Measurements from ENCODE around the gene VASP. TPM values are rescaled to one million over a fixed set of nuclear protein-coding genes. Genes with fewer than 3 reads are reported as not detected.

The VASP gene
- total and polyA plus RNA-seq, 2 of the 13 experiments (the other 11 are each of a cell fraction or from before 2014, with no cell fraction given) = 41.8 to 67.1 TPM

GRCh38 chr19:45496349-45496953 is 10.8 kb upstream of the VASP start (continued):
- TF ChIP-seq CEBPZ (IDR thresholded peaks at IDR 0.05; ENCODE audit: low read length) = no peak
- TF ChIP-seq NFYB (CRISPR knock-in tag; IDR thresholded peaks at IDR 0.05) = 0 out of 2 replicates have a peak, but pooled peaks have one; percentile 19
- TF ChIP-seq, protein P1, sequence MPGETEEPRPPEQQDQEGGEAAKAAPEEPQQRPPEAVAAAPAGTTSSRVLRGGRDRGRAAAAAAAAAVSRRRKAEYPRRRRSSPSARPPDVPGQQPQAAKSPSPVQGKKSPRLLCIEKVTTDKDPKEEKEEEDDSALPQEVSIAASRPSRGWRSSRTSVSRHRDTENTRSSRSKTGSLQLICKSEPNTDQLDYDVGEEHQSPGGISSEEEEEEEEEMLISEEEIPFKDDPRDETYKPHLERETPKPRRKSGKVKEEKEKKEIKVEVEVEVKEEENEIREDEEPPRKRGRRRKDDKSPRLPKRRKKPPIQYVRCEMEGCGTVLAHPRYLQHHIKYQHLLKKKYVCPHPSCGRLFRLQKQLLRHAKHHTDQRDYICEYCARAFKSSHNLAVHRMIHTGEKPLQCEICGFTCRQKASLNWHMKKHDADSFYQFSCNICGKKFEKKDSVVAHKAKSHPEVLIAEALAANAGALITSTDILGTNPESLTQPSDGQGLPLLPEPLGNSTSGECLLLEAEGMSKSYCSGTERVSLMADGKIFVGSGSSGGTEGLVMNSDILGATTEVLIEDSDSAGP (CRISPR knock-in tag; IDR thresholded peaks at IDR 0.05; ENCODE audit: borderline replicate concordance) = peak; percentile 58; the same call in 1 of the 2 replicates
- no peak for TF ChIP-seq FLYWCH1 (CRISPR knock-in tag; IDR thresholded peaks at IDR 0.05)
- no peak for TF ChIP-seq CSRNP2 (CRISPR knock-in tag; conservative IDR thresholded peaks at IDR 0.05; ENCODE audit: low read depth)
- peak; percentile 87 for TF ChIP-seq ZFP37 (CRISPR knock-in tag; IDR thresholded peaks at IDR 0.05; ENCODE audit: borderline replicate concordance)
- peak; percentile 43; the same call in 1 of the 2 replicates for TF ChIP-seq KAT8 (CRISPR knock-in tag; IDR thresholded peaks at IDR 0.05)
- peak; percentile 64; the same call in 1 of the 2 replicates for TF ChIP-seq SRY (CRISPR knock-in tag; IDR thresholded peaks at IDR 0.05)
- TF ChIP-seq CHD2 (IDR thresholded peaks at IDR 0.05; ENCODE audit: low read depth, low read length) = 0 out of 2 replicates have a peak, but pooled peaks have one; percentile 8
- TF ChIP-seq ZNF567 (CRISPR knock-in tag; IDR thresholded peaks at IDR 0.05; ENCODE audit: borderline replicate concordance) = 0 out of 2 replicates have a peak, but pooled peaks have one; percentile 40
- TF ChIP-seq FOXA3 (CRISPR knock-in tag; IDR thresholded peaks at IDR 0.05) = peak; percentile 38; the same call in 1 of the 2 replicates
- 0 out of 2 replicates have a peak, but pooled peaks have one; percentile 29 for TF ChIP-seq ZNF234 (CRISPR knock-in tag; conservative IDR thresholded peaks at IDR 0.05)
- peak; percentile 77 for TF ChIP-seq KDM2A (CRISPR knock-in tag; IDR thresholded peaks at IDR 0.05; ENCODE audit: borderline replicate concordance, low read depth)
- TF ChIP-seq ZNF772 (CRISPR knock-in tag; IDR thresholded peaks at IDR 0.05) = peak; percentile 73; the same call in 1 of the 2 replicates
- TF ChIP-seq ZNF790 (CRISPR knock-in tag; IDR thresholded peaks at IDR 0.05; ENCODE audit: borderline replicate concordance) = peak; percentile 76; the same call in 1 of the 2 replicates
- TF ChIP-seq ZNF780A (CRISPR knock-in tag; IDR thresholded peaks at IDR 0.05) = 0 out of 2 replicates have a peak, but pooled peaks have one; percentile 52
- no peak for TF ChIP-seq GMEB1 (CRISPR knock-in tag; IDR thresholded peaks at IDR 0.05; ENCODE audit: borderline replicate concordance)
- no peak for TF ChIP-seq NCOR1 (IDR thresholded peaks at IDR 0.05; ENCODE audit: borderline replicate concordance, low read length)
- TF ChIP-seq EP300 (IDR thresholded peaks at IDR 0.05; ENCODE audit: low read depth in 2 of 2, low read length in 2 of 2) = no peak
- 0 out of 2 replicates have a peak, but pooled peaks have one; percentile 18 for TF ChIP-seq EP300 (CRISPR knock-in tag; IDR thresholded peaks at IDR 0.05; ENCODE audit: borderline replicate concordance)
- TF ChIP-seq HNRNPK (IDR thresholded peaks at IDR 0.05; ENCODE audit: low read depth, low read length, poor library complexity, severe bottlenecking) = peak; percentile 48
